Fibroblast of lung (primary cell): Measurements from ENCODE around the gene AK5. TPM values are rescaled to one million over a fixed set of nuclear protein-coding genes. Genes with fewer than 3 reads are reported as not detected.
A peak's percentile ranks its signal among the peaks of the same experiment; 100 is the strongest.

Source experiments
- DNase-seq, 2 donors: peaks; one replicate each; pipeline versions ENCODE4 v3.0.0 to v3.0.0-alpha.2; 2010; ENCODE audit warnings: low read depth in 2 of 2
- H2AFZ ChIP-seq: 2 replicates; pipeline ENCODE4 v1.5.1; 2012; ENCODE audit warnings: low read length, control low read depth, inconsistent platforms
- H3K27ac ChIP-seq: 2 replicates; pipeline ENCODE4 v1.5.1; 2011; ENCODE audit warnings: low read length, control low read depth; ENCODE audit not compliant: insufficient read depth
- H3K27me3 ChIP-seq: 2 replicates; pipeline ENCODE4 v1.5.1; 2011; ENCODE audit warnings: mild to moderate bottlenecking, low read length; ENCODE audit not compliant: control insufficient read depth, insufficient read depth
- H3K36me3 ChIP-seq: 2 replicates; pipeline ENCODE4 v1.5.1; 2011; ENCODE audit warnings: low read length; ENCODE audit not compliant: control insufficient read depth, insufficient read depth
- H3K4me1 ChIP-seq: 2 replicates; pipeline ENCODE4 v1.5.1; 2011; ENCODE audit warnings: low read length; ENCODE audit not compliant: control insufficient read depth, insufficient read depth; ENCODE audit errors: extremely low read depth
- H3K4me2 ChIP-seq: 2 replicates; pipeline ENCODE4 v1.5.1; 2011; ENCODE audit warnings: low read length, control low read depth; ENCODE audit not compliant: insufficient read depth; ENCODE audit errors: extremely low read depth
- H3K4me3 ChIP-seq, 4 experiments: fragments of 200-600 bp in 1 of 4; sonication (generic) in 1 of 4; replicated peaks in 1 of 4; 2 replicates each; pipeline ENCODE4 v1.5.1; 2011 to 2016; ENCODE audit warnings: low read length in 4 of 4, low read depth in 3 of 4, mild to moderate bottlenecking in 3 of 4, control low read depth in 2 of 4, inconsistent platforms in 1 of 4, mixed read lengths in 1 of 4; ENCODE audit not compliant: insufficient read depth in 1 of 4; ENCODE audit errors: control extremely low read depth in 1 of 4
- H3K79me2 ChIP-seq: 2 replicates; pipeline ENCODE4 v1.5.1; 2012; ENCODE audit warnings: mild to moderate bottlenecking, low read length, inconsistent platforms; ENCODE audit not compliant: control insufficient read depth, insufficient read depth
- H3K9ac ChIP-seq: 2 replicates; pipeline ENCODE4 v1.5.1; 2011; ENCODE audit warnings: mild to moderate bottlenecking, low read length, control low read depth; ENCODE audit not compliant: insufficient read depth
- H3K9me3 ChIP-seq: 2 replicates; pipeline ENCODE4 v1.5.1; 2012; ENCODE audit warnings: low read depth, low read length; ENCODE audit not compliant: control insufficient read depth, insufficient read depth
- H4K20me1 ChIP-seq: 2 replicates; pipeline ENCODE4 v1.5.1; 2011; ENCODE audit warnings: low read length; ENCODE audit not compliant: control insufficient read depth, insufficient read depth; ENCODE audit errors: extremely low read depth
- EZH2 ChIP-seq: IDR thresholded peaks from 2 replicates; pipeline ENCODE4 v1.5.1; 2012; ENCODE audit warnings: low read length, control low read depth, mild to moderate bottlenecking; ENCODE audit errors: missing control alignments
- polyA plus RNA-seq, 2 donors: library from polyadenylated mRNA; depleted of rRNA in 1 of 2; stranded (reverse) in 1 of 2; unstranded in 1 of 2; fragments of >200 nt; gene quantifications; 2 replicates each; pipeline ENCODE4 v1.2.1, GENCODE V29; 2011 to 2012; ENCODE audit warnings: missing spikeins in 1 of 2
- total RNA-seq: library from RNA; depleted of rRNA; stranded (reverse); fragments of >200 nt; gene quantifications from 2 replicates; pipeline ENCODE4 v1.2.1, GENCODE V29; 2014
- TF ChIP-seq, protein P1 (sequence below), 2 donors: IDR thresholded peaks in 1 of 2; conservative IDR thresholded peaks in 1 of 2; 1 replicate in 1 of 2; 2 replicates in 1 of 2; pipeline ENCODE4 v1.5.1; 2011 to 2012; ENCODE audit warnings: low read length in 2 of 2, control low read depth in 1 of 2, inconsistent platforms in 1 of 2, low read depth in 1 of 2, mild to moderate bottlenecking in 1 of 2

AK5 gene
- total and polyA plus RNA-seq, 2 donors (not counting 1 experiment from before 2014, with no cell fraction given) = 37.9 to 87.7 TPM

DNA sequence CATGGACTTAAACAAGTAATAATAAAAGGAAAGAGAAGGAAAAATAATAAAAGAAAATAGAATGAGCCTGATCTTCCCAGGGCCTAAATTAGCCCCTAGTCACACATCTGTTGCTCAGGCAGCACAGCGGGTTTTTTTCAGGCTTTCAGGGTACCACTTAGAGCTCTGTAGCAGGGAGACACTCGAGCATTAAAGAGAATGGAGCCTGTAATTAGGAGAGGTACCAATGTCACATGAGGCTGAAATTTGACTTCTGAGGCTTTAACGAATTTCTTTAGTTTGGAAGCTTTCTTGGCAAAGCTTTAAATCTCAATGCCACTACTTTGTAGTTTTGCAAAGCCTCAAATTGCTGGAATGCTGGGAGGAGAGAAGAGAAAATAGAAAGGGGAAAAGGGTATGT lies 116.3 kb downstream of the AK5 start:
- Histone ChIP-seq H3K4me3 (no peak overlapping the region), H3K27ac (no peak overlapping the region), H2AFZ (no peak overlapping the region), H4K20me1 (no peaks in the 10 kb centered on the region), H3K79me2 (no peaks in the 10 kb centered on the region), H3K4me2 (no peak overlapping the region), H3K36me3 (no peaks in the 10 kb centered on the region), H3K4me1 (peaks cover 2% of the 10 kb centered on the region), H3K27me3 (no peaks in the 10 kb centered on the region), H3K9ac (no peak overlapping the region), H3K9me3 (no peaks in the 10 kb centered on the region)
- no peak for TF ChIP-seq EZH2
- TF ChIP-seq, protein P1, sequence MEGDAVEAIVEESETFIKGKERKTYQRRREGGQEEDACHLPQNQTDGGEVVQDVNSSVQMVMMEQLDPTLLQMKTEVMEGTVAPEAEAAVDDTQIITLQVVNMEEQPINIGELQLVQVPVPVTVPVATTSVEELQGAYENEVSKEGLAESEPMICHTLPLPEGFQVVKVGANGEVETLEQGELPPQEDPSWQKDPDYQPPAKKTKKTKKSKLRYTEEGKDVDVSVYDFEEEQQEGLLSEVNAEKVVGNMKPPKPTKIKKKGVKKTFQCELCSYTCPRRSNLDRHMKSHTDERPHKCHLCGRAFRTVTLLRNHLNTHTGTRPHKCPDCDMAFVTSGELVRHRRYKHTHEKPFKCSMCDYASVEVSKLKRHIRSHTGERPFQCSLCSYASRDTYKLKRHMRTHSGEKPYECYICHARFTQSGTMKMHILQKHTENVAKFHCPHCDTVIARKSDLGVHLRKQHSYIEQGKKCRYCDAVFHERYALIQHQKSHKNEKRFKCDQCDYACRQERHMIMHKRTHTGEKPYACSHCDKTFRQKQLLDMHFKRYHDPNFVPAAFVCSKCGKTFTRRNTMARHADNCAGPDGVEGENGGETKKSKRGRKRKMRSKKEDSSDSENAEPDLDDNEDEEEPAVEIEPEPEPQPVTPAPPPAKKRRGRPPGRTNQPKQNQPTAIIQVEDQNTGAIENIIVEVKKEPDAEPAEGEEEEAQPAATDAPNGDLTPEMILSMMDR (conservative IDR thresholded peaks at IDR 0.05 in 1 of 2, IDR thresholded peaks at IDR 0.05 in 1 of 2; ENCODE audit: low read depth in 1 of 2, low read length in 2 of 2) = no peak
- DNase-seq = no peak

GRCh38 chr1:77399250-77400086 lies 117.6 kb downstream of the AK5 start:
- no peaks in the 10 kb centered on the region for H3K27me3 ChIP-seq
- no peak overlapping the region for H2AFZ ChIP-seq
- H3K79me2 ChIP-seq = no peaks in the 10 kb centered on the region
- H4K20me1 ChIP-seq = no peaks in the 10 kb centered on the region
- no peak overlapping the region for H3K4me3 ChIP-seq
- H3K27ac ChIP-seq = no peak overlapping the region
- TF ChIP-seq, protein P1 (conservative IDR thresholded peaks at IDR 0.05 in 1 of 2, IDR thresholded peaks at IDR 0.05 in 1 of 2; ENCODE audit: low read depth in 1 of 2, low read length in 2 of 2) = no peak
- TF ChIP-seq EZH2 = no peak
- no peak overlapping the region for H3K9ac ChIP-seq
- H3K9me3 ChIP-seq = no peaks in the 10 kb centered on the region
- peaks cover 2% of the 10 kb centered on the region for H3K4me1 ChIP-seq
- no peak overlapping the region for H3K4me2 ChIP-seq
- H3K36me3 ChIP-seq = no peaks in the 10 kb centered on the region
- DNase-seq = no peak

DNA sequence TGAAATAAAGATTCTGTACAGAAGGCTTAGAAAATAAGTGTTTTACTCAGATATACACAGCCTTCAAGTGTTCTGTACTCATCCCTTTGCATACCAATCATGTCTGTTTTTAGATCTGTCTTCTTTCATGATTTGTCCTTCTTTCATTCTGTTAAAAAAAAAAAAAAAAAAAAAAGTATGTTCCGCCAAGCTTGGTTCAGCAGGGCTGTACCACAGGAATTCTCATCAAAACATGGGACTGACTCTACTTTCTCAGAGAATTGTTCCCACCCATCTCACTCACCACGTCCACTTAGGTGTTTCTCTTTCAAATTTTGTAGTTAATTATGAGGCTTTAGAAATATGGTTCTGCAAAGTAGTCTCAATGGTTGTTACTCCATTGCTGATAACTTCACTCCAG lies 119.0 kb downstream of the AK5 start:
- H3K36me3 ChIP-seq = no peaks in the 10 kb centered on the region
- H3K4me2 ChIP-seq = no peak overlapping the region
- H3K4me1 ChIP-seq = no peaks in the 10 kb centered on the region
- no peaks in the 10 kb centered on the region for H3K27me3 ChIP-seq
- H3K79me2 ChIP-seq = no peaks in the 10 kb centered on the region
- H2AFZ ChIP-seq = no peak overlapping the region
- H3K9ac ChIP-seq = no peak overlapping the region
- no peak overlapping the region for H3K27ac ChIP-seq
- no peak for TF ChIP-seq EZH2
- TF ChIP-seq, protein P1 (conservative IDR thresholded peaks at IDR 0.05 in 1 of 2, IDR thresholded peaks at IDR 0.05 in 1 of 2; ENCODE audit: low read depth in 1 of 2, low read length in 2 of 2) = no peak
- DNase-seq = peak in 1 of 2 donors; percentile 62
- H4K20me1 ChIP-seq = no peaks in the 10 kb centered on the region
- no peak overlapping the region for H3K4me3 ChIP-seq
- H3K9me3 ChIP-seq = no peaks in the 10 kb centered on the region
